Testis (tissue), 2 donors: Measurements from ENCODE around the gene KIAA0586.
"Not testable (repeated sequence)": the region's sequence is repeated elsewhere in the genome, so short reads cannot be mapped to it uniquely, and the experiment has no call there.

ENCODE experiments used
- POLR2A ChIP-seq: fragments of 450-650 bp; IDR thresholded peaks from one replicate; pipeline ENCODE4 v1.6.1; 2017; ENCODE audit warnings: antibody characterized with exemption, mild to moderate bottlenecking, moderate library complexity
- TF ChIP-seq, protein P1 (sequence below), 3 experiments: fragments of 450-650 bp in 2 of 3; fragments of 200-600 bp in 1 of 3; sonication (generic) in 1 of 3; IDR thresholded peaks; one replicate each; pipeline ENCODE4 v1.5.1; 2016 to 2019; ENCODE audit warnings: antibody characterized with exemption in 3 of 3, mild to moderate bottlenecking in 2 of 3, moderate library complexity in 1 of 3

DNA sequence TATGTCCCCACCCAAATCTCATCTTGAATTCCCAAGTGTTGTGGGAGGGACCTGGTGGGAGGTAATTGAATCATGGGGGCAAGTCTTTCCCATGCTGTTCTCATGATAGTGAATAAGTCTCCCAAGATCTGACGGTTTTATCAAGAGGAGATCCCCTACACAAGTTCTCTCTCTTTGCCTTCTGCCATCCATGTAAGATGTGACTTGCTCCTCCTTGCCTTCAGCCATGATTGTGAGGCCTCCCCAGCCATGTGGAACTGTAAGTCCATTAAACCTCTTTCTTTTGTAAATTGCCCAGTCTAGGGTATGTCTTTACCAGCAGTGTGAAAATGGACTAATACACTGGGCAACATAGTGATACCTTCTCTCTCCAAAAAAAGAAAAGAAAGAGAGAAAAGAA, 10.6 kb upstream of the KIAA0586 start:
- TF ChIP-seq, protein P1, sequence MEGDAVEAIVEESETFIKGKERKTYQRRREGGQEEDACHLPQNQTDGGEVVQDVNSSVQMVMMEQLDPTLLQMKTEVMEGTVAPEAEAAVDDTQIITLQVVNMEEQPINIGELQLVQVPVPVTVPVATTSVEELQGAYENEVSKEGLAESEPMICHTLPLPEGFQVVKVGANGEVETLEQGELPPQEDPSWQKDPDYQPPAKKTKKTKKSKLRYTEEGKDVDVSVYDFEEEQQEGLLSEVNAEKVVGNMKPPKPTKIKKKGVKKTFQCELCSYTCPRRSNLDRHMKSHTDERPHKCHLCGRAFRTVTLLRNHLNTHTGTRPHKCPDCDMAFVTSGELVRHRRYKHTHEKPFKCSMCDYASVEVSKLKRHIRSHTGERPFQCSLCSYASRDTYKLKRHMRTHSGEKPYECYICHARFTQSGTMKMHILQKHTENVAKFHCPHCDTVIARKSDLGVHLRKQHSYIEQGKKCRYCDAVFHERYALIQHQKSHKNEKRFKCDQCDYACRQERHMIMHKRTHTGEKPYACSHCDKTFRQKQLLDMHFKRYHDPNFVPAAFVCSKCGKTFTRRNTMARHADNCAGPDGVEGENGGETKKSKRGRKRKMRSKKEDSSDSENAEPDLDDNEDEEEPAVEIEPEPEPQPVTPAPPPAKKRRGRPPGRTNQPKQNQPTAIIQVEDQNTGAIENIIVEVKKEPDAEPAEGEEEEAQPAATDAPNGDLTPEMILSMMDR (IDR thresholded peaks at IDR 0.05): not testable (repeated sequence)
- TF ChIP-seq POLR2A: not testable (repeated sequence)
